Activated effector memory CD4-positive, alpha-beta T cell treated with Interleukin-2 at 50 U/mL for 16 hours (primary cell): ENCODE results near the gene UCP3.
A peak's percentile ranks its signal among the peaks of the same experiment; 100 is the strongest.

ENCODE experiments used
- DNase-seq: peaks from one replicate; pipeline ENCODE4 v3.0.0-alpha.2; 2020

Gene UCP3

DNA sequence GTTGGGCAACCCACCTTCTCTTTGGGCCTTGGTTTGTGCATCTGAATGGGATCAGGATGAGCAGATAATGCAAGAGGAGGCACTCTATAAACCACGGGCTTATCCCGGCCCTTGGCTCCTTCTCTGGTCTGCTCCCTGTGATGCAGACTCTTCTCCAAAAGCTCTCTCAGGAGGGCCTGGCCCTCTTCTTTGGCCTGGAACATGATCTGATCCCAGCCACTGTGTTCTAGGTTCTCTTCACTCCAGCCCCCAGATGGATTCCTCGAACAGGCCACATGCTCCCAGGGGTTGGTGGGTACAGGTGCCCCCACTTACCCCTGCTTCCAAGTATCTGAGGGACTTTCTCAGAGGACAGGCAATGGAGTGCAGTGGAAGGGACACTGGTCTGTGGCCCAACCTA lies 8.7 kb upstream of the UCP3 start:
- DNase-seq, result no peak

DNA sequence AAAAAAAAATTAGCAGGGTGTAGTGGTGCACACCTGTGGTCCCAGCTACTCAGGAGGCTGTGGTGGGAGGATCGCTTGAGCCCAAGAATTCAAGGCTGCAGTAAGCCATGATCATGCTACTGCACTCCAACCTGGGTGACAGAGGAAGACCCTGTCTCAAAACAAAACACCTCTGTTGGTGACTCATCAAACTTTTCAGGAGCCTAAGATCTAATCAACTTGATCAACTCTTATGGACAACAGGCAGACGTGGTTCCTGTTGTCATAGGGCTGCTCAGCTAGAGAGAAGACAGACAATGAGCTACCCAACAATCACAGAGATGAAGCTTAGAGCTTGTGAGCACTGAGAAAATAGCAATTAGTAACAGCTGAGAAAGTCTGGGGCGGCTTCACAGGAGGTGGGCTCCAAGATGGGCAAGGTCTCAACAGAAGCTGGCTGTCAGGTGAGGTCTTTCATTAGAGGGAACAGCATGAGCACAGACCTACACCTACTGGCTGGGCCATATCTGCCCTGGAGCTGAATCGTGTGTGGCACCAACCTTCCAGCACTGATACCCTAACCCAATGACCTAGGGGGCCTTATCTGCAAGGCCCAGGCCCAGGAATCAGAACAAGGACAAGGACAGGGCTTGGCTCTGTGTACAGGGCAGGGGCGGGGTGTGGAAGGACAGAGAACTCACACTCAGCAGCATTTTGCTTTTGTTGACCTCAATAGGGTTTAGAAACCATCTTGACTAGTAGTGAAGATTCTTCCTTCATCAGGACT lies 7.2 kb upstream of the UCP3 start:
- DNase-seq, result no peak

- no peak for DNase-seq
Measured at GRCh38 chr11:74014880-74015279, 6.0 kb upstream of the UCP3 start.

DNA sequence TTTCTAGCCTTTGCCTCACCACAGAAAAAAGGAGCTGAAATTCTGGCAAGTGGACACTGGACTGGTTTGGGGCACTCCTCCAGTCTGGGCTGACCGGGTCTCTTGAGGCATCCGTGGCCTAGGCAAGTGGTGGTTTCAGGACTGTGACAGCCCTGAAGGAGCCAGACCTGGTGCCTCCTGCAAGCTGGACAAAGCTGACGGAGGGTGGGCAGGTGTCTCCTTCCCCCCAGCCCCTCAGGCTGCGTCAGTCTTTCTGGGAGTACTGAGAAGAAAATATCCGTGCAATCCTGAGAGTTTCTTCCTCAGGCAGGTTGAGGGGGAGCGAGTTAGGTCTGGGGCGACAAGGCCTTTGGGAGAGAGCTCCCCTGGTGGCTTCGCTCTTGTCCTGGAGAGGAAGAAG lies 4.3 kb upstream of the UCP3 start:
- no peak for DNase-seq

DNA sequence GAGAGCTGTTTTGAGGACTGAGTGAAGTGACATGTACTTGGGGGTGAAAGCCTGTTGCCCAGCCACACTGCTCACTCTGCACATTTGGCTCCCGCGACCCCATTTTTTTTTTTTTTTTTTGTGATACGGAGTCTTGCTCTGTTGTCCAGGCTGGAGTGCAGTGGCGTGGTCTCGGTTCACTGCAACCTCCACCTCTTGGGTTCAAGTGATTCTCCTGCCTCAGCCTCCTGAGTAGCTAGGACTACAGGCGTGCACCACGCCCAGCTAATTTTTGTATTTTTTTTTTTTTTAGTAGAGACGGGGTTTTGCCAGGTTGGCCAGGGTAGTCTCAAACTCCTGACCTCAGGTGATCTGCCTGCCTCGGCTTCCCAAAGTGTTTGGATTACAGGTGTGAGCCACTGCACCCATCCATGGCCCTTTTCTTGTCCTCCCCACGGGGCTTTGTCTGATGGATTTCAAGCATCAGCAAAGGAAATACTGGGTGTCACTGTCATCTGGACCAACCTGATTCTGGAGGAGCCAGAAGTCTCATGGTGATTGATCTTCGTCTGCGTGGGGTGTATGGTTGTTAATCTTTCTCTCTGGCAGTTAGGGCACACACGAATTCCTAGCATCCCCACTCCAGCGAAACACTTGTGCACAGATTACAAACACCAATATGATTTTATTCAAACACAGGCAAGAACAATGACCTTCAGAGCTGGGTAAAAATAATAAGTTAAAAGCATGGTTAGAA lies 3.4 kb upstream of the UCP3 start:
- no peak for DNase-seq

DNA sequence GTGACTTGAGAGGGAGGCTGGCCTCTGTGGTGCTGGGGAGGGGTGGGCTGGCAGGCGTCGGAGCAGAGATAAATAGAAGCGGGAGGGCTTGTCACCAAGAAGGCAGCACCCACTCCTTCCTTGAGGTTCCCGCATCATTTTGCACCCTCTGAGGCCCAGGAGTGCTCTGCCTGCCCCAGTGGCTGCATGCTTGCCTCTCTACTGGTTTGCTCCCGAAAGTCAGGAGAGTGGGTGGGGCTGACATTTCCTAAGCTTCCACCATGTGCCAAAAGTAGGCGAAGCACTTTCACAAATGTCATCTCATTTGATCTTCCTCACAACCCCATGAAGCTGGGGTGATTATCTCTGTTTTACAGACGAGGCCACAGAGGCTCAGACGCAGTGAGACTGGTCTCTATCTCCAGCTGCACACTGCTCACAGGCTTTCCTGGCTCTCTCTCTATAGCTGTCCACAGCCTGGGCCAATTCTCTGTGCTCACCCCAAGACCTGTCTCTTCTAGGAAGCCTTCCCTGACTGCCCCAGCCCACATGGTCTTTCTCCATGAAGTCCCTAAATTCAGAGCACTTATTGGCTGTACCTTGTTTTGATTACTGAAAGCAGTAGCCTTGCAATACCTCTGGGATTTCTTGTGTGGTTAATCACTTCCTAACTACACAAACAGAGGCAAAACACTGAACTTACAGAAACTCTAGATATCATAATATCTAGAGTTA lies 2.6 kb upstream of the UCP3 start:
- DNase-seq, result no peak

DNA sequence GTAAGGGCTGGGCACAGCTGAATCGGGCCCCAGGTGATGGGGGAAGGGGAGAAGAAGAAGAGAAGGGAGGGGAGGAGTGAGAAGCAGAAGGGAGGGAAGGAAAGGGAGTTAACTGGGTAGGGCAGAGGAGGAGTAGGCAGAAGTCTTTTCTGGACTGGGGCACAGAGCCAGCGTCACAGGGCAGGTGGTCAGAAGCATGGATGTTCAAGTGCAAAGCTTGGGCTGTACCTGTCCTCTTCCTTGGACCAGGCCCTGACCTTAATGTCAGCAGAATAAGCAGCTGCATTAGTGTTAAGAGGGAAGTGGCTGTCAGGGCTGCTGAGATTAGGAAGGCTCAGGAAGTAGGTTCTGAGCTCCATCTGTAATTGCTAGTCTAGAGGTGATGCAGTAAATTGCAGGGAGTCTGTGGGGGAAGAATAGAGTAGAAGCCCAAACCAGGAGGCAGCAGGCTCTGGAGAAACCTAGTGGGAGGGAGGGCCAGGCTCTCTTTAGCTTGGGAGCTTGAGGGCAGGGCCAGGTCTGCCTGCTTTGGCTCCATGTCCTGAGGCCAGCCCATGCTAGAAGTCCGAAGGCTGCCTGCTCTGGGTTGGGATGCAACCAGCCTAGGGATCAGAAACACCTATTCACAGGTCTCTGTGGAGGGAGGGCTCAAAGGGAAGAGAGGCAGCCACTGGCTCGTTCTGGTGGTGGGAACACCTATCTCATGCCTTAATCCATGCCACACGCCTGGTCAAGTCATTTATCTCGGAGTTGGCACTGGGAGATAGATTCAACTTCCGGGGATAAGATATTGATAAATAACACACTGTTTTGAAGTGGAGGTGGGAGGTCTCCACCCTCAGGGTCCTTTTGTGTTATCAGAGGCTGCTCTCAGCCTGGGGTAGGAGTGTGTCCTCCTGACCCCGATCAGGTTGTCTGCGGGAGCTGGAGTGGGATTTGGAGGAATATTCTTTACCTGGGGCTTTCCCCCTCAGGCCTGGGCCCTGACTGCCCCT lies 1.7 kb upstream of the UCP3 start:
- no peak for DNase-seq

GRCh38 chr11:74009675-74010305 lies 905 bp upstream of the UCP3 start:
- no peak for DNase-seq

- no peak for DNase-seq
Measured at GRCh38 chr11:74009230-74009547, 304 bp upstream of the UCP3 start.

GRCh38 chr11:74007691-74008372 lies 1.1 kb downstream of the UCP3 start:
- no peak for DNase-seq

DNA sequence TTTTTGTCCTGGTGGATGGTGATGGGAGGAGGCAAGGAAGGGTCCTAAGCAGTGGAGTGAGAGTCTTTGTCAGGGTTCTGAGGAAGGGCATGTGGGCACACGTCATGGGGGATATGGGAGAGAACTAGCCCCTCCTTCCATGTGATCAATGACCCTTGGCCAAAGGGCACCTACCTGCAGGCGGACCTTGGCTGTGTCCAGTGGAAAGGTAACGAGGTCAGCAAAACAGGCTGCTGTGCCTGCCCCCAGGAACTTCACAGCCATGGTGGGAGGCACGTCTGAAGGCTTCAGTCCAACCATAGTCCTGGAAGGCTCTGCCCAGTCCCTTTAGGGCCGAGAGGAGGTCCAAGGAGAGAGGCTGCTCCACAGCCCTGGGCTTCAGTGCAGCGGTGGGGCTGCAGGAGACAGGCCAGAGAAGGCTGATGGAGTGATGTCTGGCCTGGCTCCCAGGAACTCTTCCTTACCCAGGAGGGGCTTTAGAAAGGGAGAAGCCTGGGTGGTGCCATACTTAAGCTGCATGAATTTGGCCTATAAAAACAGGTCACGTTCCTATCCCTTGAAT lies 2.1 kb downstream of the UCP3 start:
- no peak for DNase-seq

- DNase-seq, result no peak
Measured at GRCh38 chr11:74005721-74006517, 3.0 kb downstream of the UCP3 start.

GRCh38 chr11:74004759-74005615 lies 3.9 kb downstream of the UCP3 start:
- peak; percentile 82 for DNase-seq

DNA sequence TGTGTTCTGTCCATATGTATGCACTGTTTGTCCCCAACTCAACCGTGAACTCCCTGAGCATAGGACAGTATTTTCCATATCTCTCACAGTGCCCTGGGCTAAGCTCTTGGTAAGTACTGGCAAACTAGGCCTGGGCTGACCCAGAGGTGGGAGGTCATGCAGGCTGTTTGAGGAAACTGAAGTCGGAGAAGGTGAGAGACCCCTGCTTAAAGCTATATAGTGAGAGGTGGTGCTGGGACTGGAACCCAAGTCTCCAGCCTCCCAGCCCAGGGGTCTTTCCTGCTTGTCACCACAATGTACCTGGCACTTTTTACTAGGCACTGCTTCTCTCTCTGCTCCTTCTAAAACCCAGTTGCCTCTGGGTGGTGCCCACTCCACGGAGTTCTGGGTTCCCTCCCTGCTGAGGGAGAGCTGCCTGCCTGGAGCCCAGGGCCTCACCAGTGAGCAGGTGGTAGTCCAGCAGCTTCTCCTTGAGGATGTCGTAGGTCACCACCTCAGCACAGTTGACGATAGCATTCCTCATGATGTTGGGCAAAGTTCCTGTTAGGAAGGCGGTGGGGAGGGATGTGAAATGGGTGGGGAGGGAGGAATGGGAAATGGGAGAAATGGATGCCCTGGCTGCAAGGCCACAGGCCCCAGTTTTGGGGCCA lies 4.7 kb downstream of the UCP3 start:
- no peak for DNase-seq

DNA sequence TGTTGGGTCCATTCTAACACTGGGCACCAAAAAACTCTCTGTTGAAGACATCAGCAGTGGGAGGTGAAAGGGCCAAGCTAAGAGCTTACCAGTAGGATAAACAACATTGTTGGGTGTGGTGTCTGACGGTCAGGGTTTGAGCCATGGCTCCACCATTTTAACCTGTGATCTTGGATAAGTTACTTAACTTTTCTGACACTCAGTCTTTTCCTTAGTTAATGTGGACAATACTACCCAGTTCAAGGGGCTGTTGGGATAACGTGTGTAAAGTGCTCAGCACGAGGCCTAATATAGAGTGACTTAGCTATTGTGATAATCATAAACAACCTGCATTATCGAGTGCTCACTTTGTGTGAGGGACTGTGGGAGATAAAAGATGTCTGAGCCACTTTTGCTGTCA lies 6.1 kb downstream of the UCP3 start:
- no peak for DNase-seq

GRCh38 chr11:74001822-74002286 lies 7.0 kb downstream of the UCP3 start:
- no peak for DNase-seq

DNA sequence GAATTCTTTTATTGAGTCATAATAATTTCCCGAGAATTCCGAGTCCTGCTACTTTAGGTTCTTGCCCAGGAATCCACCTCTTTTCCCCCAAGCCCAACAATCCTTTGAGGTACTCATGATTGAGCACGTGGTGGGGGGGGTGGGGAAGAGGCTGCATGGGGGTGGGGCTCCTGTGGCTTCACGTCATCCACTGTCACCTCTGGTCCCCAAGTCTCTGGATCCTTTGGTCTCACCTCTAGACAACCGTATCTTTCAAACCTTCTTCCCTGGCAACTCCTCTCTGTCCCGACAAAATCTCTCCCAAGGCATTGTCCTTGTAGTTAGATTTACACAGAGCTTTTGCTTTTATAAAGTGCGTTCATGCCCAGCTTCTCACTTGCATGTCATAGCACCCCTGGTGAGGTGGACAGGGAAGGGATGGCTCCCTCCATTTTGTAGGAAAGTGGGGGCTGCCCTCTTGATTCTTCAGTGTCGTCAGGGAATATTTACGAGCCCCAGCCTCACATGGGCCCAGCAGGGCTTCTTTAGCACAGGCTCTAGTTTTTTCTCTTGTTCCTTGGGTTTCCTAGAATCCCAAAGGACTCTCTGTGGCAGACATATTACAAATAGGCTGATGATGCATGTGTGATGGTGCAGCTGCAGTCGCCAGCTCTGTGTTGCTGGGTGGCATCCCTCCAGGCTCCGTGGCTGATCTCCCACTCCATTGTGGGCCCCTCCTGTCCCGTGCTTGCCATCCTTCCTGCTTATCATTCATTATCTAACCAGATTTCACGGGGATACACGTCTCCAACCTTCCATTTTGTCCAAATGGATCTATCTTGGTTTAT lies 8.4 kb downstream of the UCP3 start:
- DNase-seq, result no peak
